Skeletal muscle tissue (tissue), 4 donors: ENCODE measurements around the gene HSDL1. TPM values are rescaled to one million over a fixed set of nuclear protein-coding genes. Genes with fewer than 3 reads are reported as not detected.

Source experiments
- H3K27ac ChIP-seq: one replicate; pipeline ENCODE4 v1.7.0; 2013; ENCODE audit warnings: mild to moderate bottlenecking, low read depth, low read length, inconsistent platforms
- H3K27me3 ChIP-seq, 3 donors: one replicate each; pipeline ENCODE4 v1.7.0; 2013; ENCODE audit warnings: low read length in 3 of 3; ENCODE audit not compliant: control insufficient read depth in 3 of 3, insufficient read depth in 3 of 3
- H3K36me3 ChIP-seq, 3 donors: one replicate each; pipeline ENCODE4 v1.7.0; 2013; ENCODE audit warnings: low read length in 3 of 3; ENCODE audit not compliant: control insufficient read depth in 3 of 3, insufficient read depth in 3 of 3
- H3K4me1 ChIP-seq, 3 donors: one replicate each; pipeline ENCODE4 v1.7.0; 2013; ENCODE audit warnings: low read length in 3 of 3, mild to moderate bottlenecking in 3 of 3; ENCODE audit not compliant: control insufficient read depth in 3 of 3, insufficient read depth in 3 of 3
- H3K4me3 ChIP-seq, 3 donors: one replicate each; pipeline ENCODE4 v1.7.0; 2013; ENCODE audit warnings: low read length in 3 of 3
- H3K9ac ChIP-seq, 3 donors: one replicate each; pipeline ENCODE4 v1.7.0; 2013; ENCODE audit warnings: low read length in 3 of 3, mild to moderate bottlenecking in 3 of 3, moderate library complexity in 2 of 3, low read depth in 1 of 3
- H3K9me3 ChIP-seq, 3 donors: one replicate each; pipeline ENCODE4 v1.7.0; 2013; ENCODE audit warnings: low read length in 3 of 3; ENCODE audit not compliant: control insufficient read depth in 3 of 3
- total RNA-seq: library from RNA; depleted of rRNA; stranded (reverse); fragments of >200 nt; gene quantifications from one replicate; pipeline ENCODE4 v1.2.3, GENCODE V29; 2014
- donor health status: Osteomylitis.

Gene HSDL1
- total RNA-seq, 1 donor from 2014 or later: 17.2 TPM

GRCh38 chr16:84075376-84075775 lies 69.6 kb downstream of the HSDL1 start:
- Histone ChIP-seq H3K36me3 (peaks cover 26 to 64% (median 60%) of the 10 kb centered on the region in 3 donors), H3K27me3 (no peaks in the 10 kb centered on the region), H3K4me1 (peaks cover 5 to 19% (median 18%) of the 10 kb centered on the region in 3 donors), H3K9ac (no peak overlapping the region), H3K9me3 (no peaks in the 10 kb centered on the region), H3K27ac (peak overlapping the region; percentile 27), H3K4me3 (no peak overlapping the region)

- Histone ChIP-seq H3K9ac (peak overlapping the region in 1 of 3 donors; percentile 20), H3K27me3 (no peaks in the 10 kb centered on the region), H3K27ac (peak overlapping the region; percentile 27), H3K4me1 (peaks cover 0 to 12% (median 12%) of the 10 kb centered on the region in 3 donors), H3K9me3 (no peaks in the 10 kb centered on the region), H3K4me3 (no peak overlapping the region), H3K36me3 (peaks cover 27 to 63% (median 63%) of the 10 kb centered on the region in 3 donors)
These were observed 70.3 kb downstream of the HSDL1 start for GRCh38 chr16:84074721-84075120.

Other genes starting within 250 kb of the HSDL1 start
- gene MLYCD, start 246.1 kb downstream of the HSDL1 start, total RNA-seq: 3.1 TPM
- 0.52 TPM for gene OSGIN1, start 191.9 kb downstream of the HSDL1 start, total RNA-seq
- not detected for gene NECAB2, start 176.9 kb downstream of the HSDL1 start, total RNA-seq
- not detected for gene SLC38A8, start 102.4 kb downstream of the HSDL1 start, total RNA-seq
- gene MBTPS1, start 28.2 kb downstream of the HSDL1 start, total RNA-seq: 76.7 TPM
- not detected for gene DNAAF1, start 131 bp upstream of the HSDL1 start, total RNA-seq
- gene TAF1C, start 41.9 kb upstream of the HSDL1 start, total RNA-seq: 14.1 TPM
- gene ADAD2, start 46.0 kb upstream of the HSDL1 start, total RNA-seq: not detected
- gene KCNG4, start 94.8 kb upstream of the HSDL1 start, total RNA-seq: not detected
- gene WFDC1, start 149.7 kb upstream of the HSDL1 start, total RNA-seq: 1.6 TPM
- gene ATP2C2, start 223.4 kb upstream of the HSDL1 start, total RNA-seq: not detected